ENCODE results near the gene NR4A1. TPM values are rescaled to one million over a fixed set of nuclear protein-coding genes. Genes with fewer than 3 reads are reported as not detected.
A peak's percentile ranks its signal among the peaks of the same experiment; 100 is the strongest.

The NR4A1 gene
- total and polyA plus RNA-seq, 2 of the 13 experiments (the other 11 are each of a cell fraction or from before 2014, with no cell fraction given): 5.7 to 15.2 TPM

DNA sequence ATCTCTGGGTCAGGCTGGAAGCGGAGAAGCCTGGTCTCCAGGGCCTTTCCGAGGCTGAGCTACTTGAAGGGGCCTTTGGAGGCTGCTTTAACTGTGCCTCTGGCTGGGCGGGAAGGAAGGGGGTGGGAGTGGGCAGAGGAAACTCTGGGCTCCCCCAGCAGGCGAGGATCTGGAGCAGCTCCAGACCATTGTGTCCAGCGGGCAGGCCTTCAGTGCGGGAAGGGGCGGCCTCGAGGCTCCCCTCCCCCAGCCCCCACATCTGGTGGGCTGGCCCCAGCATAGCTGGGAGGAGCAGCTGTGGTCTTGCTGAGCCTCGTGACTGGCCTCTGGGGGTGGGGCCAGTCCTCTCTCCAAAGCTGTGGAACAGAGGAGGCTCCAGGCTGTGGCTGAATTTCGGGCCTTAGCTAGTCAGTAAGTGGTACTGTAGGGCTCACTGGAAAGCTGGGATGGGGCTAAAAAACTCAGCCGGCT, 41.1 kb upstream of the NR4A1 start (continued):
- TF ChIP-seq, protein P1, sequence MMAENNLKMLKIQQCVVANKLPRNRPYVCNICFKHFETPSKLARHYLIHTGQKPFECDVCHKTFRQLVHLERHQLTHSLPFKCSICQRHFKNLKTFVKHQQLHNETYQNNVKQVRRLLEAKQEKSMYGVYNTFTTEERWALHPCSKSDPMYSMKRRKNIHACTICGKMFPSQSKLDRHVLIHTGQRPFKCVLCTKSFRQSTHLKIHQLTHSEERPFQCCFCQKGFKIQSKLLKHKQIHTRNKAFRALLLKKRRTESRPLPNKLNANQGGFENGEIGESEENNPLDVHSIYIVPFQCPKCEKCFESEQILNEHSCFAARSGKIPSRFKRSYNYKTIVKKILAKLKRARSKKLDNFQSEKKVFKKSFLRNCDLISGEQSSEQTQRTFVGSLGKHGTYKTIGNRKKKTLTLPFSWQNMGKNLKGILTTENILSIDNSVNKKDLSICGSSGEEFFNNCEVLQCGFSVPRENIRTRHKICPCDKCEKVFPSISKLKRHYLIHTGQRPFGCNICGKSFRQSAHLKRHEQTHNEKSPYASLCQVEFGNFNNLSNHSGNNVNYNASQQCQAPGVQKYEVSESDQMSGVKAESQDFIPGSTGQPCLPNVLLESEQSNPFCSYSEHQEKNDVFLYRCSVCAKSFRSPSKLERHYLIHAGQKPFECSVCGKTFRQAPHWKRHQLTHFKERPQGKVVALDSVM (CRISPR knock-in tag; IDR thresholded peaks at IDR 0.05): peak; percentile 39; the same call in 1 of the 2 replicates
- peak; percentile 75 for TF ChIP-seq SAP130 (CRISPR knock-in tag; IDR thresholded peaks at IDR 0.05; ENCODE audit: low read depth)
- TF ChIP-seq UBTF (CRISPR knock-in tag; IDR thresholded peaks at IDR 0.05): no peak
- TF ChIP-seq RNF219 (CRISPR knock-in tag; IDR thresholded peaks at IDR 0.05): no peak
- no peak for TF ChIP-seq ZFP90 (CRISPR knock-in tag; IDR thresholded peaks at IDR 0.05; ENCODE audit: borderline replicate concordance)
- no peak for TF ChIP-seq HES4 (CRISPR knock-in tag; IDR thresholded peaks at IDR 0.05; ENCODE audit: borderline replicate concordance)
- TF ChIP-seq ZNF639 (CRISPR knock-in tag; conservative IDR thresholded peaks at IDR 0.05): no peak
- TF ChIP-seq FOXJ3 (CRISPR knock-in tag; IDR thresholded peaks at IDR 0.05; ENCODE audit: borderline replicate concordance): no peak
- TF ChIP-seq XRCC5 (optimal IDR thresholded peaks at IDR 0.05; ENCODE audit: low read length): no peak
- no peak for TF ChIP-seq ZNF503 (CRISPR knock-in tag; IDR thresholded peaks at IDR 0.05)
- TF ChIP-seq, protein P2, sequence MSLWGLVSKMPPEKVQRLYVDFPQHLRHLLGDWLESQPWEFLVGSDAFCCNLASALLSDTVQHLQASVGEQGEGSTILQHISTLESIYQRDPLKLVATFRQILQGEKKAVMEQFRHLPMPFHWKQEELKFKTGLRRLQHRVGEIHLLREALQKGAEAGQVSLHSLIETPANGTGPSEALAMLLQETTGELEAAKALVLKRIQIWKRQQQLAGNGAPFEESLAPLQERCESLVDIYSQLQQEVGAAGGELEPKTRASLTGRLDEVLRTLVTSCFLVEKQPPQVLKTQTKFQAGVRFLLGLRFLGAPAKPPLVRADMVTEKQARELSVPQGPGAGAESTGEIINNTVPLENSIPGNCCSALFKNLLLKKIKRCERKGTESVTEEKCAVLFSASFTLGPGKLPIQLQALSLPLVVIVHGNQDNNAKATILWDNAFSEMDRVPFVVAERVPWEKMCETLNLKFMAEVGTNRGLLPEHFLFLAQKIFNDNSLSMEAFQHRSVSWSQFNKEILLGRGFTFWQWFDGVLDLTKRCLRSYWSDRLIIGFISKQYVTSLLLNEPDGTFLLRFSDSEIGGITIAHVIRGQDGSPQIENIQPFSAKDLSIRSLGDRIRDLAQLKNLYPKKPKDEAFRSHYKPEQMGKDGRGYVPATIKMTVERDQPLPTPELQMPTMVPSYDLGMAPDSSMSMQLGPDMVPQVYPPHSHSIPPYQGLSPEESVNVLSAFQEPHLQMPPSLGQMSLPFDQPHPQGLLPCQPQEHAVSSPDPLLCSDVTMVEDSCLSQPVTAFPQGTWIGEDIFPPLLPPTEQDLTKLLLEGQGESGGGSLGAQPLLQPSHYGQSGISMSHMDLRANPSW (CRISPR knock-in tag; IDR thresholded peaks at IDR 0.05; ENCODE audit: borderline replicate concordance): no peak
- no peak for TF ChIP-seq ZNF10 (CRISPR knock-in tag; IDR thresholded peaks at IDR 0.05; ENCODE audit: borderline replicate concordance, low read depth)
- TF ChIP-seq CREB1 (IDR thresholded peaks at IDR 0.05): no peak
- TF ChIP-seq CREB1 (CRISPR knock-in tag; IDR thresholded peaks at IDR 0.05): no peak
- TF ChIP-seq NR2C2 (CRISPR knock-in tag; IDR thresholded peaks at IDR 0.05; ENCODE audit: borderline replicate concordance): no peak
- TF ChIP-seq ZC3H13 (CRISPR knock-in tag; IDR thresholded peaks at IDR 0.05): no peak
- TF ChIP-seq SP140L (CRISPR knock-in tag; IDR thresholded peaks at IDR 0.05; ENCODE audit: borderline replicate concordance): no peak

All from HepG2 (cell line).